ENCODE results near the gene FCN1.

DNA sequence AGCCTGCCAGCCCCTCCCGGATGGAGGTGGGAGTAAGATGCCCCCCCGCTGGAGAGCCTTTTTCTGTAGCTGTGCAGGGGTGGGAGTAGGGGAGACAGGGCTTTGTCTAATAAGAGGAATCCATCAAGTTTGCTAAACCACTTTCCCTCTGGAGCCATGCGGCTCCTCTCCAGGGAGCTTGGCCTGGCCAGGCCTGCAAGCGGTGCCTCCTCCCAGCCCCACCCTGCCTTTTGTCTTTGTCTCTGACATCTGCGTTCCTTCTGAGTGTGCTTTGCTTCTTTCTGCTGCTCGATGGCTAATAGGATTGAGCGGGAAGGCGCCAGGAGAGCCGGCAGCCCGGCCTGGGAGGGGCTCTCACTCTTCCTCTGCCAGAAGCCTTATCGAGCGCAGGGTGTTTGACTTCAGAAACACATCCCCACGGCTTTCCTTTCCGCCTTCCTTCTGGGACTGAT, 26.7 kb upstream of the FCN1 start:
- TF ChIP-seq FOXM1 (IDR thresholded peaks at IDR 0.05; ENCODE audit: low read depth) (no peak), FOXM1 (CRISPR knock-in tag; IDR thresholded peaks at IDR 0.05; ENCODE audit: low read depth) (no peak), XRCC5 (IDR thresholded peaks at IDR 0.05; ENCODE audit: low read depth, low read length) (no peak), POLR2A (conservative IDR thresholded peaks at IDR 0.05) (no peak)
